ENCODE data around the gene LEFTY1. TPM values are rescaled to one million over a fixed set of nuclear protein-coding genes. Genes with fewer than 3 reads are reported as not detected.

The LEFTY1 gene
- total RNA-seq, 1 experiment from 2014 or later, result 0.64 TPM

DNA sequence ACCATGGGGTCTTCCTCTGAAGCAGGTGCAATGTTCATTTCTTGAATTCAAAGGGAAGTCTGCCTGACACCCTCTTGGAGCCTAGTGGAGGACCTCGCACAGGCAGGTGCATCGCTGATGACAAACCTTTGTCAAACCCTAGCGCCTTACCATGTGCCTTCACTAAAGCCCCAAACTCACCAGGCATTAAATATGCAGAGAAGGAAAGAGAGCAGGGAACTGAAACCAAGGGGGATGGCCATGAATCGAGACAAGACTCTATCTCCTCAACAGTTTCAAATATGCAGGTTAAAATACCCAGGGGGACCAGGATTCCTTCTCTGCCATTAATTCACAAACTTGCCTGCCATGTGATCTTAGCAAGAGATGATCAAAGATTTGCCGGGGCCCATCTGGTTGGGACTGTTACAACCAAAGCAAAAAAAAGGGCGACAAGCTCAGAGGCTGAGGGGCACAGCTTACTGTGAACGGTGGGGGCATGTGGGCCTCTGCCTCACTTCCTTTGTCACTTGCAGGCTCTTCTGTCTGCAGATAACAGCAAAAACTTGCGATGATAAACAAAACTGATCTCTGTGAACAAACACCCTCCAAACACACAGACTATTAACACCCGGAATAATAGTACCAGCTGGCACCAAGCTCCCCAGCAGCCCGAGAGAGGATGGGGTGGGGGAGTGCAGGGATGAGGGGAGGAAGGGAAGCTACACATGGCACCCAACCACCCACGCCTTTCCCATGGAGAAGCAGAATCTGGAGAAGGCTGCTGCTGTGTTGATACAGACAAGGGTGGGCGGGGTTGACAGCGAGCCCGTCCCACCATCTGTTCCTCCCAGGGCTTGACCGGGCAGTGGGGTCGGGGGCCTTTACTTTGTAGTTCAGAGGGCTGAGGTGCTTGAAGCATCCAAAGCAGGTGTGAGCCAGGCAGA lies 40.7 kb downstream of the LEFTY1 start:
- TF ChIP-seq EGR1 (IDR thresholded peaks at IDR 0.05; ENCODE audit: low read depth) (no peak), CBX3 (IDR thresholded peaks at IDR 0.05; ENCODE audit: low read depth) (no peak), ZNF274 (IDR thresholded peaks at IDR 0.05; ENCODE audit: low read depth, low read length) (no peak), CEBPB (IDR thresholded peaks at IDR 0.05; ENCODE audit: low read depth) (no peak), TCF7L2 (IDR thresholded peaks at IDR 0.05; ENCODE audit: borderline replicate concordance, extremely low read depth, insufficient read depth, insufficient read length) (no peak), YY1 (IDR thresholded peaks at IDR 0.05; ENCODE audit: extremely low read depth, insufficient replicate concordance, low read depth, low read length) (no peak), ZFX (IDR thresholded peaks at IDR 0.05) (no peak), FOSL1 (IDR thresholded peaks at IDR 0.05; ENCODE audit: low read depth) (no peak), EZH2 (IDR thresholded peaks at IDR 0.05) (no peak), POLR2AphosphoS5 (IDR thresholded peaks at IDR 0.05; ENCODE audit: low read depth, low read length) (no peak), SP1 (IDR thresholded peaks at IDR 0.05; ENCODE audit: low read depth) (no peak), EZH2phosphoT487 (IDR thresholded peaks at IDR 0.05; ENCODE audit: borderline replicate concordance) (no peak), RAD21 (IDR thresholded peaks at IDR 0.05; ENCODE audit: low read depth) (no peak), SRF (IDR thresholded peaks at IDR 0.05; ENCODE audit: low read depth) (no peak), ELF1 (IDR thresholded peaks at IDR 0.05; ENCODE audit: borderline replicate concordance, low read depth) (no peak), SIN3A (IDR thresholded peaks at IDR 0.05; ENCODE audit: low read depth) (no peak)
- TF ChIP-seq, protein P1, sequence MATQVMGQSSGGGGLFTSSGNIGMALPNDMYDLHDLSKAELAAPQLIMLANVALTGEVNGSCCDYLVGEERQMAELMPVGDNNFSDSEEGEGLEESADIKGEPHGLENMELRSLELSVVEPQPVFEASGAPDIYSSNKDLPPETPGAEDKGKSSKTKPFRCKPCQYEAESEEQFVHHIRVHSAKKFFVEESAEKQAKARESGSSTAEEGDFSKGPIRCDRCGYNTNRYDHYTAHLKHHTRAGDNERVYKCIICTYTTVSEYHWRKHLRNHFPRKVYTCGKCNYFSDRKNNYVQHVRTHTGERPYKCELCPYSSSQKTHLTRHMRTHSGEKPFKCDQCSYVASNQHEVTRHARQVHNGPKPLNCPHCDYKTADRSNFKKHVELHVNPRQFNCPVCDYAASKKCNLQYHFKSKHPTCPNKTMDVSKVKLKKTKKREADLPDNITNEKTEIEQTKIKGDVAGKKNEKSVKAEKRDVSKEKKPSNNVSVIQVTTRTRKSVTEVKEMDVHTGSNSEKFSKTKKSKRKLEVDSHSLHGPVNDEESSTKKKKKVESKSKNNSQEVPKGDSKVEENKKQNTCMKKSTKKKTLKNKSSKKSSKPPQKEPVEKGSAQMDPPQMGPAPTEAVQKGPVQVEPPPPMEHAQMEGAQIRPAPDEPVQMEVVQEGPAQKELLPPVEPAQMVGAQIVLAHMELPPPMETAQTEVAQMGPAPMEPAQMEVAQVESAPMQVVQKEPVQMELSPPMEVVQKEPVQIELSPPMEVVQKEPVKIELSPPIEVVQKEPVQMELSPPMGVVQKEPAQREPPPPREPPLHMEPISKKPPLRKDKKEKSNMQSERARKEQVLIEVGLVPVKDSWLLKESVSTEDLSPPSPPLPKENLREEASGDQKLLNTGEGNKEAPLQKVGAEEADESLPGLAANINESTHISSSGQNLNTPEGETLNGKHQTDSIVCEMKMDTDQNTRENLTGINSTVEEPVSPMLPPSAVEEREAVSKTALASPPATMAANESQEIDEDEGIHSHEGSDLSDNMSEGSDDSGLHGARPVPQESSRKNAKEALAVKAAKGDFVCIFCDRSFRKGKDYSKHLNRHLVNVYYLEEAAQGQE (IDR thresholded peaks at IDR 0.05; ENCODE audit: low read depth), result no peak
- TF ChIP-seq, protein P2, sequence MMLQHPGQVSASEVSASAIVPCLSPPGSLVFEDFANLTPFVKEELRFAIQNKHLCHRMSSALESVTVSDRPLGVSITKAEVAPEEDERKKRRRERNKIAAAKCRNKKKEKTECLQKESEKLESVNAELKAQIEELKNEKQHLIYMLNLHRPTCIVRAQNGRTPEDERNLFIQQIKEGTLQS (IDR thresholded peaks at IDR 0.05), result no peak
- TF ChIP-seq, protein P3, sequence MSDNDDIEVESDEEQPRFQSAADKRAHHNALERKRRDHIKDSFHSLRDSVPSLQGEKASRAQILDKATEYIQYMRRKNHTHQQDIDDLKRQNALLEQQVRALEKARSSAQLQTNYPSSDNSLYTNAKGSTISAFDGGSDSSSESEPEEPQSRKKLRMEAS (IDR thresholded peaks at IDR 0.05), result no peak
- TF ChIP-seq, protein P4, sequence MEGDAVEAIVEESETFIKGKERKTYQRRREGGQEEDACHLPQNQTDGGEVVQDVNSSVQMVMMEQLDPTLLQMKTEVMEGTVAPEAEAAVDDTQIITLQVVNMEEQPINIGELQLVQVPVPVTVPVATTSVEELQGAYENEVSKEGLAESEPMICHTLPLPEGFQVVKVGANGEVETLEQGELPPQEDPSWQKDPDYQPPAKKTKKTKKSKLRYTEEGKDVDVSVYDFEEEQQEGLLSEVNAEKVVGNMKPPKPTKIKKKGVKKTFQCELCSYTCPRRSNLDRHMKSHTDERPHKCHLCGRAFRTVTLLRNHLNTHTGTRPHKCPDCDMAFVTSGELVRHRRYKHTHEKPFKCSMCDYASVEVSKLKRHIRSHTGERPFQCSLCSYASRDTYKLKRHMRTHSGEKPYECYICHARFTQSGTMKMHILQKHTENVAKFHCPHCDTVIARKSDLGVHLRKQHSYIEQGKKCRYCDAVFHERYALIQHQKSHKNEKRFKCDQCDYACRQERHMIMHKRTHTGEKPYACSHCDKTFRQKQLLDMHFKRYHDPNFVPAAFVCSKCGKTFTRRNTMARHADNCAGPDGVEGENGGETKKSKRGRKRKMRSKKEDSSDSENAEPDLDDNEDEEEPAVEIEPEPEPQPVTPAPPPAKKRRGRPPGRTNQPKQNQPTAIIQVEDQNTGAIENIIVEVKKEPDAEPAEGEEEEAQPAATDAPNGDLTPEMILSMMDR (IDR thresholded peaks at IDR 0.05 in 2 of 3, conservative IDR thresholded peaks at IDR 0.05 in 1 of 3; ENCODE audit: borderline replicate concordance in 1 of 3, insufficient read depth in 1 of 3, low read depth in 2 of 3, low read length in 2 of 3), result no peak
- Histone ChIP-seq H2AFZ (ENCODE audit: low read depth, low read length, poor library complexity, severe bottlenecking) (no peak overlapping the region), H3K9ac (ENCODE audit: low read length) (no peak overlapping the region), H4K20me1 (ENCODE audit: insufficient read depth) (no peaks in the 10 kb centered on the region), H3K79me2 (ENCODE audit: insufficient read depth, low read length) (no peaks in the 10 kb centered on the region), H3K4me1 (ENCODE audit: control insufficient read depth in 1 of 2, insufficient read depth in 2 of 2, low read length in 2 of 2) (0 out of 4 replicates have a peak, but pooled peaks cover 0 to 3% of the 10 kb centered on the region in 2 experiments), H3K4me2 (ENCODE audit: low read length) (no peak overlapping the region), H3K27ac (ENCODE audit: low read depth, low read length) (no peak overlapping the region), H3K36me3 (ENCODE audit: control insufficient read depth in 1 of 2, insufficient read depth in 2 of 2, low read length in 2 of 2) (peaks cover 0 to 4% of the 10 kb centered on the region in 2 experiments; a peak in 2 of 4 replicates), H3K9me3 (ENCODE audit: control insufficient read depth in 1 of 2, insufficient read depth in 1 of 2, low read depth in 1 of 2, low read length in 2 of 2) (no peaks in the 10 kb centered on the region), H3K27me3 (ENCODE audit: insufficient read depth, low read length) (no peaks in the 10 kb centered on the region), H3K9me2 (ENCODE audit: insufficient read depth) (no peaks in the 10 kb centered on the region), H3K4me3 (replicated peaks in 1 of 2; ENCODE audit: low read depth in 1 of 2, low read length in 2 of 2) (no peak overlapping the region)
- ATAC-seq, result no peak
- ChIA-PET POLR2A (no interaction called here), RAD21 (ENCODE audit: low non-redundant PET in 1 of 2, low total read pairs in 2 of 2, uncharacterized antibody in 2 of 2, unreplicated experiment in 2 of 2) (no interaction called here), CTCF (no interaction called here)
- no TSS peak for BruUV-seq (replicated peaks)
- DNase-seq (ENCODE audit: low read depth, low spot score), result no peak
- intact Hi-C loops (cut with micrococcal nuclease), result loop anchor here (10.0 kb wide), 1 partner anchor 293 kb away; no protein-coding TSS in a partner anchor

Measured in HCT116 (cell line).